Measurements from ENCODE around the gene FBXL13. TPM values are rescaled to one million over a fixed set of nuclear protein-coding genes. Genes with fewer than 3 reads are reported as not detected.

Gene FBXL13
- total and polyA plus RNA-seq, 2 experiments from 2014 or later = 1.2 to 2.5 TPM

DNA sequence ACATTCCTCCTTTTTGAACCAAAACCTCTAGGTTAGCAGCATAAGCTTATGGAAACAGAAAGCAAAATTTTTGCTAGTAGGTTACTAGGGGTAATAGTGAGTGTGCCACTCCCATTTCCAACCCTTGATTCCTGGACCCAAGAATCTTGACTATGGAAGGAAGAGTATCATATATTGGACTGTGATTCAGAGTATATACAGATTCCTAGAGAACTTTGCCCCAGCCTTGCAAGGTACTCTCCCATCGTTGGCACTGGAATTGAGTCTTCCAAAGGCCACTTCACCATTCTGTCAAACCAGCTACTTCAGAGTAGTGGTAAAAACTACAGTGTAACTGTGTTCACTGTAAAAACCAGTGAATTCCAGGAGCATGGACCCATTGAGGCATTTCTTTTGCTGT lies 92.4 kb downstream of the FBXL13 start (continued):
- TF ChIP-seq EZH2 (IDR thresholded peaks at IDR 0.05; ENCODE audit: low read depth, unreplicated experiment) = no peak
- TF ChIP-seq, protein P1, sequence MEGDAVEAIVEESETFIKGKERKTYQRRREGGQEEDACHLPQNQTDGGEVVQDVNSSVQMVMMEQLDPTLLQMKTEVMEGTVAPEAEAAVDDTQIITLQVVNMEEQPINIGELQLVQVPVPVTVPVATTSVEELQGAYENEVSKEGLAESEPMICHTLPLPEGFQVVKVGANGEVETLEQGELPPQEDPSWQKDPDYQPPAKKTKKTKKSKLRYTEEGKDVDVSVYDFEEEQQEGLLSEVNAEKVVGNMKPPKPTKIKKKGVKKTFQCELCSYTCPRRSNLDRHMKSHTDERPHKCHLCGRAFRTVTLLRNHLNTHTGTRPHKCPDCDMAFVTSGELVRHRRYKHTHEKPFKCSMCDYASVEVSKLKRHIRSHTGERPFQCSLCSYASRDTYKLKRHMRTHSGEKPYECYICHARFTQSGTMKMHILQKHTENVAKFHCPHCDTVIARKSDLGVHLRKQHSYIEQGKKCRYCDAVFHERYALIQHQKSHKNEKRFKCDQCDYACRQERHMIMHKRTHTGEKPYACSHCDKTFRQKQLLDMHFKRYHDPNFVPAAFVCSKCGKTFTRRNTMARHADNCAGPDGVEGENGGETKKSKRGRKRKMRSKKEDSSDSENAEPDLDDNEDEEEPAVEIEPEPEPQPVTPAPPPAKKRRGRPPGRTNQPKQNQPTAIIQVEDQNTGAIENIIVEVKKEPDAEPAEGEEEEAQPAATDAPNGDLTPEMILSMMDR (conservative IDR thresholded peaks at IDR 0.05; ENCODE audit: low read depth in 2 of 2) = no peak
- TF ChIP-seq, protein P2, sequence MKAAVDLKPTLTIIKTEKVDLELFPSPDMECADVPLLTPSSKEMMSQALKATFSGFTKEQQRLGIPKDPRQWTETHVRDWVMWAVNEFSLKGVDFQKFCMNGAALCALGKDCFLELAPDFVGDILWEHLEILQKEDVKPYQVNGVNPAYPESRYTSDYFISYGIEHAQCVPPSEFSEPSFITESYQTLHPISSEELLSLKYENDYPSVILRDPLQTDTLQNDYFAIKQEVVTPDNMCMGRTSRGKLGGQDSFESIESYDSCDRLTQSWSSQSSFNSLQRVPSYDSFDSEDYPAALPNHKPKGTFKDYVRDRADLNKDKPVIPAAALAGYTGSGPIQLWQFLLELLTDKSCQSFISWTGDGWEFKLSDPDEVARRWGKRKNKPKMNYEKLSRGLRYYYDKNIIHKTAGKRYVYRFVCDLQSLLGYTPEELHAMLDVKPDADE (IDR thresholded peaks at IDR 0.05) = no peak

DNA sequence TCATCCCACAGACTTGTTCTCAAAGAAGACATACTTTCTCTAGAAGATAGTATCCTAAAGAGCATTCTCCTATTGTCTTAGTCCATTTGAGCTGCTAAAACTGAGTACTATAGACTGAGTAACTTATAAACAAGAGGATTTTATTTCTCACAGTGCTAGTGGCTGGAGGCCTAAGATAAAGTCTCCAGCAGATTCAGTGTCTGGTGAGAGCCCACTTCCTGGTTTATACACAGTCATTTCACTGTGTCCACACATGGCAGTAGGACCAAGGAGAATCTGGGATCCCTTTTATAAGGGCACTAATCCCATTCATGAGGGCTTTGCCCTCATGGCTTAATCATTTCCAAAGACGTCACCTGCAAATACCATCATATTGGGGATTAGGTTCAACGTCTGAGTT lies 93.1 kb downstream of the FBXL13 start:
- no peaks in the 10 kb centered on the region for H3K4me1 ChIP-seq (ENCODE audit: insufficient read depth)
- H3K27ac ChIP-seq (ENCODE audit: low read depth) = no peak overlapping the region
- no peaks in the 10 kb centered on the region for H3K9me3 Mint-ChIP-seq
- DNase-seq (ENCODE audit: low spot score) (no peak), ATAC-seq (no peak)
- H3K4me3 Mint-ChIP-seq = no peak overlapping the region
- no peaks in the 10 kb centered on the region for H4K20me1 ChIP-seq (replicated peaks; ENCODE audit: insufficient read depth)
- H3K36me3 Mint-ChIP-seq (ENCODE audit: low read depth) = no peaks in the 10 kb centered on the region
- no peaks in the 10 kb centered on the region for H3K36me3 ChIP-seq (ENCODE audit: insufficient read depth)
- H3K4me2 ChIP-seq = no peak overlapping the region
- H3K4me1 Mint-ChIP-seq = peaks cover 9% of the 10 kb centered on the region; the same call in 2 of the 3 replicates
- H3K9me2 ChIP-seq (ENCODE audit: insufficient read depth) = no peaks in the 10 kb centered on the region
- no peaks in the 10 kb centered on the region for H3F3A ChIP-seq (replicated peaks; ENCODE audit: low read depth)
- H3K4me3 ChIP-seq = no peak overlapping the region
- no peaks in the 10 kb centered on the region for H3K27me3 ChIP-seq (ENCODE audit: insufficient read depth)
- peaks cover 2% of the 10 kb centered on the region for H3K27me3 Mint-ChIP-seq (ENCODE audit: insufficient read depth, low read depth, poor library complexity)
- H3K27ac Mint-ChIP-seq = no peak overlapping the region
- no peaks in the 10 kb centered on the region for H3K79me2 ChIP-seq (replicated peaks; ENCODE audit: insufficient read depth)
- TF ChIP-seq STAT1 (IDR thresholded peaks at IDR 0.05; ENCODE audit: unreplicated experiment) = no peak
- TF ChIP-seq, protein P2 (IDR thresholded peaks at IDR 0.05) = no peak
- no peak for TF ChIP-seq EZH2phosphoT487 (IDR thresholded peaks at IDR 0.05; ENCODE audit: unreplicated experiment)
- no peak overlapping the region for H2AFZ ChIP-seq

DNA sequence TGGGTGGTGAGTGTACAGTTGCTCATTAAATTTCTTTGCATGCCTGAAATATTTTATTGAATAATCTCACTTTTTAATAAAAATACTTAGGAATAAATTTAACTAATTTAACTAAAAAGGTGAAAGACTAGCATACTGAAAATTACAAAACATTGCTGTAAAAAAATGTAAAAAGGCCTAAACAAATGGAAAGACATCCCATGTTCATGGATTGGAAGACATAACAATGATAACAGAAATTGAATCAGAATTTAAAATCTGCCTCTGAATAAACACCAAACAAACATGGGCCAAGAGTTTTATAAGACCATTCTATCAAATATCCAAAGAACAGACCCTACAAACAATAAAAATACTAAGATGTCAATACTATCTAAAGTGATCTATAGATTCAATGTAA lies 94.9 kb downstream of the FBXL13 start:
- H3K4me1 ChIP-seq (ENCODE audit: insufficient read depth) = no peaks in the 10 kb centered on the region
- H3K27me3 ChIP-seq (ENCODE audit: insufficient read depth) = no peaks in the 10 kb centered on the region
- ATAC-seq (no peak), DNase-seq (ENCODE audit: low spot score) (no peak)
- H3K4me3 Mint-ChIP-seq = no peak overlapping the region
- H4K20me1 ChIP-seq (replicated peaks; ENCODE audit: insufficient read depth) = no peaks in the 10 kb centered on the region
- H3K36me3 Mint-ChIP-seq (ENCODE audit: low read depth) = no peaks in the 10 kb centered on the region
- no peaks in the 10 kb centered on the region for H3F3A ChIP-seq (replicated peaks; ENCODE audit: low read depth)
- no peaks in the 10 kb centered on the region for H3K9me2 ChIP-seq (ENCODE audit: insufficient read depth)
- H3K36me3 ChIP-seq (ENCODE audit: insufficient read depth) = no peaks in the 10 kb centered on the region
- H3K4me3 ChIP-seq = no peak overlapping the region
- H2AFZ ChIP-seq = no peak overlapping the region
- H3K9me3 Mint-ChIP-seq = no peaks in the 10 kb centered on the region; the same call in 2 of the 3 replicates
- no peak overlapping the region for H3K27ac ChIP-seq (ENCODE audit: low read depth)
- no peaks in the 10 kb centered on the region for H3K27me3 Mint-ChIP-seq (ENCODE audit: insufficient read depth, low read depth, poor library complexity)
- no peak overlapping the region for H3K4me2 ChIP-seq
- H3K27ac Mint-ChIP-seq = no peak overlapping the region
- TF ChIP-seq EZH2 (IDR thresholded peaks at IDR 0.05; ENCODE audit: low read depth, unreplicated experiment) = no peak
- TF ChIP-seq, protein P3, sequence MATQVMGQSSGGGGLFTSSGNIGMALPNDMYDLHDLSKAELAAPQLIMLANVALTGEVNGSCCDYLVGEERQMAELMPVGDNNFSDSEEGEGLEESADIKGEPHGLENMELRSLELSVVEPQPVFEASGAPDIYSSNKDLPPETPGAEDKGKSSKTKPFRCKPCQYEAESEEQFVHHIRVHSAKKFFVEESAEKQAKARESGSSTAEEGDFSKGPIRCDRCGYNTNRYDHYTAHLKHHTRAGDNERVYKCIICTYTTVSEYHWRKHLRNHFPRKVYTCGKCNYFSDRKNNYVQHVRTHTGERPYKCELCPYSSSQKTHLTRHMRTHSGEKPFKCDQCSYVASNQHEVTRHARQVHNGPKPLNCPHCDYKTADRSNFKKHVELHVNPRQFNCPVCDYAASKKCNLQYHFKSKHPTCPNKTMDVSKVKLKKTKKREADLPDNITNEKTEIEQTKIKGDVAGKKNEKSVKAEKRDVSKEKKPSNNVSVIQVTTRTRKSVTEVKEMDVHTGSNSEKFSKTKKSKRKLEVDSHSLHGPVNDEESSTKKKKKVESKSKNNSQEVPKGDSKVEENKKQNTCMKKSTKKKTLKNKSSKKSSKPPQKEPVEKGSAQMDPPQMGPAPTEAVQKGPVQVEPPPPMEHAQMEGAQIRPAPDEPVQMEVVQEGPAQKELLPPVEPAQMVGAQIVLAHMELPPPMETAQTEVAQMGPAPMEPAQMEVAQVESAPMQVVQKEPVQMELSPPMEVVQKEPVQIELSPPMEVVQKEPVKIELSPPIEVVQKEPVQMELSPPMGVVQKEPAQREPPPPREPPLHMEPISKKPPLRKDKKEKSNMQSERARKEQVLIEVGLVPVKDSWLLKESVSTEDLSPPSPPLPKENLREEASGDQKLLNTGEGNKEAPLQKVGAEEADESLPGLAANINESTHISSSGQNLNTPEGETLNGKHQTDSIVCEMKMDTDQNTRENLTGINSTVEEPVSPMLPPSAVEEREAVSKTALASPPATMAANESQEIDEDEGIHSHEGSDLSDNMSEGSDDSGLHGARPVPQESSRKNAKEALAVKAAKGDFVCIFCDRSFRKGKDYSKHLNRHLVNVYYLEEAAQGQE (IDR thresholded peaks at IDR 0.05; ENCODE audit: unreplicated experiment) = no peak
- H3K4me1 Mint-ChIP-seq = peaks cover 10% of the 10 kb centered on the region; the same call in 2 of the 3 replicates
- no peaks in the 10 kb centered on the region for H3K79me2 ChIP-seq (replicated peaks; ENCODE audit: insufficient read depth)

Data from GM23338 (cell line).